COLO668 (cell line): ENCODE data around the gene PLD1.
"Not testable (repeated sequence)": the region's sequence is repeated elsewhere in the genome, so short reads cannot be mapped to it uniquely, and the experiment has no call there.

ENCODE experiments used
- DNase-seq: peaks from one replicate; lab custom pipeline; 2025; ENCODE audit not compliant: unreplicated experiment; lab: John Stamatoyannopoulos, UW

PLD1 gene

GRCh38 chr3:171809861-171810628 lies at the start of gene PLD1:
Gene PLD1 (minus strand): TSS chr3:171810483. CDS start chr3:171738051, 72,432 bp downstream.
- DNase-seq, result peak; percentile 84

GRCh38 chr3:171858770-171859169 lies 48.5 kb upstream of the PLD1 start:
- not testable (repeated sequence) for DNase-seq

GRCh38 chr3:171854649-171855305 lies 44.5 kb upstream of the PLD1 start:
- no peak for DNase-seq

GRCh38 chr3:171851660-171852058 lies 41.4 kb upstream of the PLD1 start:
- DNase-seq, result no peak

GRCh38 chr3:171850960-171851659 lies 40.8 kb upstream of the PLD1 start:
- no peak for DNase-seq

- no peak for DNase-seq
Observed at GRCh38 chr3:171850320-171850959, 40.2 kb upstream of the PLD1 start.

GRCh38 chr3:171849617-171850319 lies 39.5 kb upstream of the PLD1 start:
- no peak for DNase-seq

- no peak for DNase-seq
Observed at GRCh38 chr3:171847595-171848259, 37.4 kb upstream of the PLD1 start.

- no peak for DNase-seq
Observed at GRCh38 chr3:171847133-171847532, 36.9 kb upstream of the PLD1 start.

- DNase-seq, result no peak
Observed at GRCh38 chr3:171846597-171846996, 36.3 kb upstream of the PLD1 start.

GRCh38 chr3:171845481-171846284 lies 35.4 kb upstream of the PLD1 start:
- no peak for DNase-seq

- no peak for DNase-seq
Observed at GRCh38 chr3:171844873-171845272, 34.6 kb upstream of the PLD1 start.

- no peak for DNase-seq
Observed at GRCh38 chr3:171842864-171843518, 32.7 kb upstream of the PLD1 start, which contains the start of gene TMEM212. Gene TMEM212 (plus strand): TSS chr3:171843349. CDS start chr3:171843384, 35 bp downstream.

GRCh38 chr3:171841620-171842000 lies 31.3 kb upstream of the PLD1 start:
- DNase-seq, result no peak

GRCh38 chr3:171840811-171841619 lies 30.7 kb upstream of the PLD1 start:
- no peak for DNase-seq

- no peak for DNase-seq
Observed at GRCh38 chr3:171840445-171840810, 30.1 kb upstream of the PLD1 start.

- no peak for DNase-seq
Observed at GRCh38 chr3:171839270-171839669, 29.0 kb upstream of the PLD1 start.

- no peak for DNase-seq
Observed at GRCh38 chr3:171838218-171838720, 28.0 kb upstream of the PLD1 start.
